Spleen (tissue), 11 donors: ENCODE measurements around the gene DTNB. TPM values are rescaled to one million over a fixed set of nuclear protein-coding genes. Genes with fewer than 3 reads are reported as not detected.
A peak's percentile ranks its signal among the peaks of the same experiment; 100 is the strongest.

Experiments used
- DNase-seq: peaks from one replicate; pipeline ENCODE4 v3.0.0-alpha.2; 2020
- H3K27ac ChIP-seq, 8 donors: fragments of 200-600 bp; sonication (generic) in 7 of 8; 1 replicate in 4 of 8; 2 replicates in 4 of 8; pipeline versions ENCODE4 v1.5.0 to v1.8.0; 2016 to 2021; ENCODE audit warnings: inconsistent platforms in 4 of 8, mild to moderate bottlenecking in 4 of 8, moderate library complexity in 1 of 8
- H3K27me3 ChIP-seq, 7 donors: fragments of 200-600 bp; sonication (generic) in 6 of 7; replicated peaks in 1 of 7; 1 replicate in 4 of 7; 2 replicates in 3 of 7; pipeline versions ENCODE4 v1.5.0 to v1.8.0; 2016 to 2021; ENCODE audit warnings: inconsistent platforms in 3 of 7, mild to moderate bottlenecking in 1 of 7
- H3K36me3 ChIP-seq, 6 donors: fragments of 200-600 bp; sonication (generic) in 5 of 6; 1 replicate in 4 of 6; 2 replicates in 2 of 6; pipeline versions ENCODE4 v1.5.0 to v1.8.0; 2016 to 2021; ENCODE audit warnings: inconsistent platforms in 2 of 6
- H3K4me1 ChIP-seq, 6 donors: fragments of 200-600 bp; sonication (generic) in 5 of 6; 1 replicate in 3 of 6; 2 replicates in 3 of 6; pipeline versions ENCODE4 v1.5.0 to v1.8.0; 2016 to 2021; ENCODE audit warnings: inconsistent platforms in 3 of 6
- H3K4me3 ChIP-seq, 8 donors: fragments of 200-600 bp; sonication (generic) in 7 of 8; 1 replicate in 4 of 8; 2 replicates in 4 of 8; pipeline versions ENCODE4 v1.5.0 to v1.8.0; 2016 to 2021; ENCODE audit warnings: inconsistent platforms in 4 of 8, mild to moderate bottlenecking in 4 of 8, moderate library complexity in 2 of 8
- H3K9me3 ChIP-seq, 8 donors: fragments of 200-600 bp; sonication (generic) in 7 of 8; 1 replicate in 4 of 8; 2 replicates in 4 of 8; pipeline versions ENCODE4 v1.5.0 to v1.8.0; 2016 to 2021; ENCODE audit warnings: inconsistent platforms in 4 of 8
- CTCF ChIP-seq, 11 experiments: fragments of 200-600 bp in 7 of 11; fragments of 450-650 bp in 4 of 11; sonication (generic) in 4 of 11; IDR thresholded peaks in 8 of 11; conservative IDR thresholded peaks in 3 of 11; 1 replicate in 7 of 11; 2 replicates in 4 of 11; pipeline versions ENCODE4 v1.4.0 to v1.8.0; 2016 to 2021; ENCODE audit warnings: antibody characterized with exemption in 11 of 11, inconsistent platforms in 4 of 11, mild to moderate bottlenecking in 1 of 11
- POLR2A ChIP-seq, 3 donors: fragments of 450-650 bp; IDR thresholded peaks; one replicate each; pipeline ENCODE4 v1.5.1; 2017; ENCODE audit warnings: antibody characterized with exemption in 3 of 3, mild to moderate bottlenecking in 1 of 3
- POLR2AphosphoS5 ChIP-seq, 3 donors: sonication (generic); formaldehyde crosslinking; IDR thresholded peaks; one replicate each; pipeline ENCODE4 v1.5.1; 2017; ENCODE audit warnings: antibody characterized with exemption in 3 of 3
- WGBS, 5 donors: extraction: QIAGEN DNeasy Blood & Tissue Kit in 3 of 5; methylation state at CpG; one replicate each; pipeline versions ENCODE4 v1.1.5 to v1.1.7; 2013 to 2018; 5-methylcytosine and 5-hydroxymethylcytosine counted together
- intact Hi-C: fragments of 100-400 bp; cut with DNase I; formaldehyde crosslinking; loops from one replicate; pipeline ENCODE4 v1.15.0; 2023; ENCODE audit warnings: low total_unique reads
- polyA plus RNA-seq, 3 donors: library from polyadenylated mRNA; stranded (reverse); fragments of 200-250 nt; gene quantifications; one replicate each; pipeline ENCODE4 v1.2.1, GENCODE V29; 2013
- total RNA-seq, 7 donors: library from RNA; depleted of rRNA in 3 of 7; stranded (reverse); fragments of >200 nt in 3 of 7; fragmentation: NEBNext Ultra II Directional in 4 of 7; extraction: Animal tissue kit (Norgen Biotek cat#: 25700) in 4 of 7; gene quantifications; one replicate each; pipeline versions ENCODE4 v1.1.0 to v1.2.1, GENCODE V29; 2016 to 2021
- donor health status: healthy with polysubstance abuse.
- donor health status: DM: no; HTN: no; CAD: no; lungs with moderate emphysema.
- donor health status: DM: no; HTN: no; CAD: no.
- donor health status: Bipolar disorder and iron deficiency.
- donor health status: healthy.
- donor health status: DM: no; HTN: no; CAD: no.
- donor health status: DM: yes; HTN: yes; CAD: no.

DTNB gene
- total and polyA plus RNA-seq, 10 donors = 4.5 to 28.9 (median 20.4) TPM

DNA sequence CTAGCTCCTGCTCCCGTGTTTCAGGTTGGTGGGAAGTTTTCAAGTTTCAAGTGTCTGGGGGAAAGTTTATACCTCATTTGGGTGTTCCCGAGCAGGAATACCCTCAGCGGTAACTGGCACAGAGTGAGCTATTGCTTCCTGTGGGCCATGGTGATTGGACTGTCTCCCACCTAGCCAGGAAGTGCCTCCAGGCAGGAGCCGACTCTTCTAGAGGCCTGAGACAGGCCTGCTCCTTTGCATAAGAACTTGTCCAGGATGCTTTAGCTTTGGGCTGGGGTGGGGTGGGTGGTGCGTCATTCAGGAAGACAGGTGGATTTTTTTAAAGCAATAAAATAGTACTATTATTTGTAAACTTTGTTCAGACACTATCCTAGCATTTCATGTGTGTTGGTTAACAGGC is 308.1 kb downstream of the DTNB start:
- DNase-seq = peak; percentile 51
- H3K9me3 ChIP-seq = no peaks in the 10 kb centered on the region
- peak overlapping the region in 1 of 8 donors; percentile 4 for H3K27ac ChIP-seq
- H3K27me3 ChIP-seq = no peaks in the 10 kb centered on the region
- H3K36me3 ChIP-seq = no peaks in the 10 kb centered on the region
- intact Hi-C loops = loop anchor here (10.0 kb wide), 1 partner anchor 160 kb away; no protein-coding TSS in a partner anchor
- H3K4me1 ChIP-seq = peaks cover 0 to 31% (median 15%) of the 10 kb centered on the region in 6 donors
- WGBS, 5 donors = 47 to 58% (median 48%) methylated on average over 5 of the region's 5 CpGs
- H3K4me3 ChIP-seq = no peak overlapping the region
- no peak for TF ChIP-seq POLR2AphosphoS5 (IDR thresholded peaks at IDR 0.05)
- no peak for TF ChIP-seq CTCF (IDR thresholded peaks at IDR 0.05 in 8 of 11, conservative IDR thresholded peaks at IDR 0.05 in 3 of 11)
- TF ChIP-seq POLR2A (IDR thresholded peaks at IDR 0.05) = no peak

DNA sequence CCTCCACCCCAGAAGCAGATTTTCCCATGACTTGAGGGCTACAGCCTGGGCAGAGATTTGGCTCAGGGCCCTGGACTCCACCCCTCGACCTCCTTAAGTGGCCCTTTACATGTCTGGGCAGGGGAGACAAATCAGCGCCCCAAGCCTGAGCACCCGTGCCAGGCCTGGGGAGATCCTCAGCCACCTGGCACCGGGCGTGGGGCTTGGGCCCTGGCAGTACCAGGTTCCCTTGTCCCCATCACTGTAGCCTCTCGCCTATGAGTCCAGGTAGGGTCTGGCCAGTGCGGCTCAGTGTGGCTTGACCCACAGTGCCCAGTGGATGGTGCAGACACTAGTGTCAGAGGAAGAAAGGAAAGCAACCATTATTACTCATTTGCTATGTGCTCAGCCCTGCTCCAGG is 309.6 kb downstream of the DTNB start:
- 83 to 96% (median 92%) methylated on average over 2 to 7 of the region's 7 CpGs for WGBS, 5 donors
- DNase-seq = peak; percentile 80

DNA sequence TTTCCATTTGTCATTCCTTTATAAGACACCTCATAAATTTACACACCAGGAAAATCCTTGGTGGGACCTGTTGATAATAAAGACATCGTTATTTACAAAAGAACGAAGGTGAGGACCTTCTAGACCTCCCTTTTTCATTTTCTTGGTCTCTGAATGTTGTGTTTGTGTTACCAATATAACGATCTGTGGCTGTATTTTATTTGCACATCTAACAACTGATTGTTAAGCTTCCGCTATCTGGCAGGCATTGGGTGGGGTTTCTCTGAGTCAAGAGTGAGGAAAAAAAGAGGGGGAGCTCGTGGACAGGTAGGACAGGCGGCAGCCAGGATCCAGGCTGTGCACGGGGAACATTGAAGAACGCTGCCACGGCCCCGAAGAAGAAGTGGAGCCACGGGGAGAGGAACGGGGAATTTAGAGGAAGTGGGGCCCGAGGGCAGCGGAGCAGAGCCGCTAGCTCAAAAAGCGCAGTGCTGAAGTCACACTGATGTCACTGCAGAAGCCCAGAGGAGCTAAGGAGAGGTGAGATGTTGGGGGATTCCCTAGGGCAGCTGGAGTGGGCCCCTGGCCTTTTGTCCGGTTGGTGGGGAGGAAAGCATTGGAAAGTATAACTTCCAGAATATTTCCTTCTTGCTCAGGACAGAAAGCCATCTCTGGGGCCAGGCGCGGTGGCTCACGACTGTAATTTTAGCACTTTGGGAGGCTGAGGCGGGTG is 310.8 kb downstream of the DTNB start:
- Histone ChIP-seq H3K9me3 (no peaks in the 10 kb centered on the region), H3K27me3 (no peaks in the 10 kb centered on the region), H3K4me1 (peaks cover 0 to 31% (median 15%) of the 10 kb centered on the region in 6 donors), H3K36me3 (no peaks in the 10 kb centered on the region), H3K27ac (peak overlapping the region; percentile 75 to 93 (median 88)), H3K4me3 (peak overlapping the region; percentile 33 to 73 (median 46))
- 14 to 26% (median 20%) methylated on average over 21 of the region's 21 CpGs for WGBS, 5 donors
- intact Hi-C loops = loop anchor here (10.0 kb wide), 1 partner anchor 162 kb away; no protein-coding TSS in a partner anchor
- TF ChIP-seq CTCF (IDR thresholded peaks at IDR 0.05 in 8 of 11, conservative IDR thresholded peaks at IDR 0.05 in 3 of 11) (no peak), POLR2AphosphoS5 (IDR thresholded peaks at IDR 0.05) (peak; percentile 57 to 69 (median 57))
- DNase-seq = peak; percentile 93

More for the DNA sequence above, 309.6 kb downstream of the DTNB start:
- intact Hi-C loops = loop anchor here (10.0 kb wide), 1 partner anchor 161 kb away; no protein-coding TSS in a partner anchor
- H3K4me3 ChIP-seq = no peak overlapping the region
- no peaks in the 10 kb centered on the region for H3K36me3 ChIP-seq
- TF ChIP-seq POLR2AphosphoS5 (IDR thresholded peaks at IDR 0.05) (no peak), CTCF (IDR thresholded peaks at IDR 0.05 in 8 of 11, conservative IDR thresholded peaks at IDR 0.05 in 3 of 11) (no peak), POLR2A (IDR thresholded peaks at IDR 0.05) (no peak)
- H3K27ac ChIP-seq = no peak overlapping the region
- no peaks in the 10 kb centered on the region for H3K9me3 ChIP-seq
- H3K4me1 ChIP-seq = peaks cover 0 to 31% (median 15%) of the 10 kb centered on the region in 6 donors
- no peaks in the 10 kb centered on the region for H3K27me3 ChIP-seq

DNA sequence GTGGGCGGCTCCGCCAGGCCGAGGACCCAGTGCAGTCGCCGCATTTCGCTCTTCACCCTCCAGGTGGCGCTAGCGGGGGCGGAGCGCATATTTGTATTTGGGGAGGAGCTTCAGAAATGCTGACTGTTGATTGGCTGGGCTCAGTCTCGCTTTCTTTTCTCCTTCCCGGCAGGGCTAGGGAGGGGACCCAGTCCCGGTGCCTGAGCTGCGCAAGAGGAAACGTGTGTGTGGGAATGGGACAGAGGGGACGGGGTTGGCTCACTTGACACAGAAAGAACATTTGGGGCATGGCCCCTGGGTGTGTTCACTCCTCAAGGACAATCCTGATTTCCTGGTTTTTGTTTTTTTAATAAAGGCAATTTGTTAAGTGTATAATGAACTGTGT is 311.3 kb downstream of the DTNB start:
- peak; percentile 97 for DNase-seq
- TF ChIP-seq POLR2AphosphoS5 (IDR thresholded peaks at IDR 0.05) (peak; percentile 85 to 98 (median 96)), CTCF (IDR thresholded peaks at IDR 0.05 in 8 of 11, conservative IDR thresholded peaks at IDR 0.05 in 3 of 11) (peak; percentile 95 to 100 (median 99)), POLR2A (IDR thresholded peaks at IDR 0.05) (peak; percentile 31 to 82 (median 78))
- no peaks in the 10 kb centered on the region for H3K36me3 ChIP-seq
- intact Hi-C loops = loop anchor here (10.0 kb wide), 1 partner anchor 163 kb away; no protein-coding TSS in a partner anchor
- H3K27me3 ChIP-seq = no peaks in the 10 kb centered on the region
- WGBS, 5 donors = 0 to 1% (median 0%) methylated on average over 16 of the region's 16 CpGs
- H3K27ac ChIP-seq = peak overlapping the region; percentile 75 to 93 (median 88)
- H3K4me1 ChIP-seq = peaks cover 0 to 31% (median 15%) of the 10 kb centered on the region in 6 donors
- peak overlapping the region; percentile 33 to 73 (median 46) for H3K4me3 ChIP-seq
- no peaks in the 10 kb centered on the region for H3K9me3 ChIP-seq
